IPS DF 6.9 (cell line): ENCODE measurements around the gene DMWD.

Experiments used
- DNase-seq: peaks from one replicate; pipeline ENCODE4 v3.0.0-alpha.2; 2013; ENCODE audit warnings: low read depth, low spot score
- H3K27ac ChIP-seq: one replicate; pipeline ENCODE4 v1.5.1; 2013; ENCODE audit warnings: low read length, control low read depth
- H3K27me3 ChIP-seq: 2 replicates; pipeline ENCODE4 v1.6.1; 2013; ENCODE audit warnings: mild to moderate bottlenecking, low read length; ENCODE audit not compliant: control insufficient read depth, insufficient read depth
- H3K36me3 ChIP-seq: 2 replicates; pipeline ENCODE4 v1.6.1; 2013; ENCODE audit warnings: low read length; ENCODE audit not compliant: control insufficient read depth, insufficient read depth
- H3K4me1 ChIP-seq: 2 replicates; pipeline ENCODE4 v1.6.1; 2013; ENCODE audit warnings: low read length; ENCODE audit not compliant: control insufficient read depth, insufficient read depth
- H3K4me3 ChIP-seq: 2 replicates; pipeline ENCODE4 v1.5.1; 2013; ENCODE audit warnings: mild to moderate bottlenecking, low read length
- H3K9me3 ChIP-seq: 2 replicates; pipeline ENCODE4 v1.6.1; 2013; ENCODE audit warnings: low read length, inconsistent platforms; ENCODE audit not compliant: control insufficient read depth, insufficient read depth
- whole genome bisulfite sequencing: extraction: QIAGEN DNeasy Blood & Tissue Kit; methylation state at CpG from one replicate; pipeline ENCODE4 v1.1.7; 2013; ENCODE audit warnings: mixed read lengths, missing lambda C conversion rate; ENCODE audit not compliant: insufficient read length, insufficient coverage; 5-methylcytosine and 5-hydroxymethylcytosine counted together

The DMWD gene

GRCh38 chr19:45786533-45786894 lies 6.1 kb downstream of the DMWD start:
- H3K36me3 ChIP-seq, result peaks cover 32% of the 10 kb centered on the region
- no CpG with 5 or more reads among the region's 21 CpGs for WGBS
- no peak overlapping the region for H3K27ac ChIP-seq
- H3K4me1 ChIP-seq, result peaks cover 5% of the 10 kb centered on the region; the same call in 1 of the 2 replicates
- DNase-seq, result no peak
- H3K9me3 ChIP-seq, result no peaks in the 10 kb centered on the region
- H3K4me3 ChIP-seq, result no peak overlapping the region
- no peaks in the 10 kb centered on the region for H3K27me3 ChIP-seq

- H3K27me3 ChIP-seq, result no peaks in the 10 kb centered on the region
- WGBS, result no CpG with 5 or more reads among the region's 57 CpGs
Observed at GRCh38 chr19:45785781-45786532, 6.7 kb downstream of the DMWD start.

GRCh38 chr19:45785097-45785496 lies 7.5 kb downstream of the DMWD start:
- DNase-seq, result no peak
- no CpG with 5 or more reads among the region's 5 CpGs for WGBS
- Histone ChIP-seq H3K27me3 (no peaks in the 10 kb centered on the region), H3K9me3 (no peaks in the 10 kb centered on the region), H3K27ac (no peak overlapping the region), H3K4me1 (peaks cover 5% of the 10 kb centered on the region; the same call in 1 of the 2 replicates), H3K36me3 (peaks cover 32% of the 10 kb centered on the region), H3K4me3 (no peak overlapping the region)

More at GRCh38 chr19:45785781-45786532, 6.7 kb downstream of the DMWD start:
- no peak overlapping the region for H3K27ac ChIP-seq
- H3K9me3 ChIP-seq, result no peaks in the 10 kb centered on the region
- peaks cover 5% of the 10 kb centered on the region; the same call in 1 of the 2 replicates for H3K4me1 ChIP-seq
- no peak for DNase-seq
- no peak overlapping the region for H3K4me3 ChIP-seq
- peaks cover 32% of the 10 kb centered on the region for H3K36me3 ChIP-seq

GRCh38 chr19:45784096-45784495 lies 8.5 kb downstream of the DMWD start:
- no peaks in the 10 kb centered on the region for H3K27me3 ChIP-seq
- DNase-seq, result no peak
- H3K4me3 ChIP-seq, result no peak overlapping the region
- H3K27ac ChIP-seq, result no peak overlapping the region
- peaks cover 27% of the 10 kb centered on the region for H3K36me3 ChIP-seq
- H3K9me3 ChIP-seq, result no peaks in the 10 kb centered on the region
- H3K4me1 ChIP-seq, result peaks cover 7% of the 10 kb centered on the region; the same call in 1 of the 2 replicates
- WGBS, result no CpG with 5 or more reads among the region's 4 CpGs

GRCh38 chr19:45782820-45783785 lies 9.5 kb downstream of the DMWD start:
- H3K4me1 ChIP-seq, result peaks cover 8% of the 10 kb centered on the region; the same call in 1 of the 2 replicates
- DNase-seq, result no peak
- H3K27ac ChIP-seq, result no peak overlapping the region
- no CpG with 5 or more reads among the region's 26 CpGs for WGBS
- no peaks in the 10 kb centered on the region for H3K27me3 ChIP-seq
- H3K9me3 ChIP-seq, result no peaks in the 10 kb centered on the region
- H3K36me3 ChIP-seq, result peaks cover 21% of the 10 kb centered on the region
- H3K4me3 ChIP-seq, result no peak overlapping the region

GRCh38 chr19:45782162-45782691 lies 10.4 kb downstream of the DMWD start, which contains the start of gene DMPK:
DMPK (minus strand) TSS chr19:45782490; CDS start chr19:45782352, 138 bp downstream.
- WGBS, result no CpG with 5 or more reads among the region's 18 CpGs
- peaks cover 23% of the 10 kb centered on the region for H3K36me3 ChIP-seq
- H3K4me3 ChIP-seq, result no peak within 1 kb of the TSS

GRCh38 chr19:45781214-45782161 lies 11.2 kb downstream of the DMWD start:
- Histone ChIP-seq H3K4me1 (peaks cover 8% of the 10 kb centered on the region; the same call in 1 of the 2 replicates), H3K27ac (no peak overlapping the region), H3K4me3 (no peak overlapping the region), H3K36me3 (peaks cover 16% of the 10 kb centered on the region), H3K27me3 (no peaks in the 10 kb centered on the region), H3K9me3 (no peaks in the 10 kb centered on the region)
- DNase-seq, result no peak
- no CpG with 5 or more reads among the region's 17 CpGs for WGBS

More at GRCh38 chr19:45782162-45782691, 10.4 kb downstream of the DMWD start, which contains the start of gene DMPK:
- Histone ChIP-seq H3K4me1 (peaks cover 8% of the 10 kb centered on the region; the same call in 1 of the 2 replicates), H3K27me3 (no peaks in the 10 kb centered on the region), H3K9me3 (no peaks in the 10 kb centered on the region), H3K27ac (no peak within 1 kb of the TSS)
- DNase-seq, result no peak

- Histone ChIP-seq H3K4me3 (no peak overlapping the region), H3K36me3 (peaks cover 7% of the 10 kb centered on the region; the same call in 1 of the 2 replicates), H3K4me1 (peaks cover 8% of the 10 kb centered on the region; the same call in 1 of the 2 replicates), H3K9me3 (no peaks in the 10 kb centered on the region), H3K27ac (no peak overlapping the region), H3K27me3 (no peaks in the 10 kb centered on the region)
- no CpG with 5 or more reads among the region's 13 CpGs for WGBS
- DNase-seq, result no peak
Observed at GRCh38 chr19:45780448-45781213, 12.0 kb downstream of the DMWD start.

- Histone ChIP-seq H3K9me3 (no peaks in the 10 kb centered on the region), H3K4me3 (no peak overlapping the region), H3K36me3 (peaks cover 5% of the 10 kb centered on the region; the same call in 1 of the 2 replicates), H3K27me3 (no peaks in the 10 kb centered on the region), H3K27ac (no peak overlapping the region), H3K4me1 (peaks cover 8% of the 10 kb centered on the region; the same call in 1 of the 2 replicates)
- no peak for DNase-seq
- no CpG with 5 or more reads among the region's 4 CpGs for WGBS
Observed at GRCh38 chr19:45780146-45780447, 12.5 kb downstream of the DMWD start.
